Ascending aorta (tissue), 2 donors: Measurements from ENCODE around the gene MTO1. TPM values are rescaled to one million over a fixed set of nuclear protein-coding genes. Genes with fewer than 3 reads are reported as not detected.
"Not testable (repeated sequence)": the region's sequence is repeated elsewhere in the genome, so short reads cannot be mapped to it uniquely, and the experiment has no call there.

ENCODE experiments used
- DNase-seq, 2 donors: peaks; one replicate each; pipeline ENCODE4 v3.0.0-alpha.2; 2019; ENCODE audit warnings: low spot score in 2 of 2
- H3K27ac ChIP-seq, 2 donors: fragments of 200-600 bp; sonication (generic); one replicate each; pipeline ENCODE4 v1.5.1; 2016 to 2017; ENCODE audit warnings: mild to moderate bottlenecking in 1 of 2
- H3K27me3 ChIP-seq: fragments of 200-600 bp; sonication (generic); one replicate; pipeline ENCODE4 v1.5.1; 2017
- H3K36me3 ChIP-seq, 2 donors: fragments of 200-600 bp; sonication (generic); one replicate each; pipeline ENCODE4 v1.5.1; 2016
- H3K4me1 ChIP-seq, 2 donors: fragments of 200-600 bp; sonication (generic); one replicate each; pipeline ENCODE4 v1.5.1; 2016 to 2017; ENCODE audit warnings: mild to moderate bottlenecking in 1 of 2
- H3K4me3 ChIP-seq, 2 donors: fragments of 200-600 bp; sonication (generic); one replicate each; pipeline ENCODE4 v1.5.1; 2016 to 2017; ENCODE audit warnings: mild to moderate bottlenecking in 1 of 2
- H3K9me3 ChIP-seq, 2 donors: fragments of 200-600 bp; sonication (generic); one replicate each; pipeline ENCODE4 v1.5.1; 2016
- intact Hi-C: fragments of 100-400 bp; cut with DNase I; formaldehyde crosslinking; loops from one replicate; pipeline ENCODE4 v1.15.1; 2023
- total RNA-seq: library from RNA; depleted of rRNA; stranded (reverse); fragments of >200 nt; gene quantifications from one replicate; pipeline ENCODE4 v1.1.0, GENCODE V29; 2016
- TF ChIP-seq, protein P1 (sequence below), 3 experiments: fragments of 200-600 bp in 2 of 3; fragments of 450-650 bp in 1 of 3; sonication (generic) in 2 of 3; IDR thresholded peaks; one replicate each; pipeline ENCODE4 v1.5.1; 2016 to 2019; ENCODE audit warnings: antibody characterized with exemption in 3 of 3, mild to moderate bottlenecking in 1 of 3, moderate library complexity in 1 of 3

The MTO1 gene
- total RNA-seq, 1 donor from 2014 or later: 12.5 TPM

DNA sequence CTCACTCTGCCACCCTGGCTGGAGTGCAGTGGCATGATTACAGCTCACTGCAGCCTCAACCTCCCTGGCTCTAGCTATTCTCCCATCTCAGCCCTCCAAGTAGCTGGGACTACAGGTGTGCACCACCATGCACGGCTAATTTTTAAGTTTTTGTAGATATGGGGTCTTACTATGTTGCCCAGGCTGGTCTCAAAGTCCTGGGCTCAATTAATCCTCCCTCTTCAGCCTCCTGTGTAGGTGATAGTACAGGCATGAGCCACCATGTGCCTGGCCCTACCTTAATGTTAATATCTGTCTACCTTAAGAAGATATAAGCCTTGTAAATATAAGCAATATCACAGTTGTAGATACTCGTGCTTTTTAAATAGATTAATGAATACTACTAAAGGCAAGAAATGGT is 42.6 kb downstream of the MTO1 start:
- H3K4me1 ChIP-seq: no peaks in the 10 kb centered on the region
- H3K27me3 ChIP-seq: no peaks in the 10 kb centered on the region
- H3K36me3 ChIP-seq: peaks cover 44 to 53% of the 10 kb centered on the region in 2 donors
- TF ChIP-seq, protein P1, sequence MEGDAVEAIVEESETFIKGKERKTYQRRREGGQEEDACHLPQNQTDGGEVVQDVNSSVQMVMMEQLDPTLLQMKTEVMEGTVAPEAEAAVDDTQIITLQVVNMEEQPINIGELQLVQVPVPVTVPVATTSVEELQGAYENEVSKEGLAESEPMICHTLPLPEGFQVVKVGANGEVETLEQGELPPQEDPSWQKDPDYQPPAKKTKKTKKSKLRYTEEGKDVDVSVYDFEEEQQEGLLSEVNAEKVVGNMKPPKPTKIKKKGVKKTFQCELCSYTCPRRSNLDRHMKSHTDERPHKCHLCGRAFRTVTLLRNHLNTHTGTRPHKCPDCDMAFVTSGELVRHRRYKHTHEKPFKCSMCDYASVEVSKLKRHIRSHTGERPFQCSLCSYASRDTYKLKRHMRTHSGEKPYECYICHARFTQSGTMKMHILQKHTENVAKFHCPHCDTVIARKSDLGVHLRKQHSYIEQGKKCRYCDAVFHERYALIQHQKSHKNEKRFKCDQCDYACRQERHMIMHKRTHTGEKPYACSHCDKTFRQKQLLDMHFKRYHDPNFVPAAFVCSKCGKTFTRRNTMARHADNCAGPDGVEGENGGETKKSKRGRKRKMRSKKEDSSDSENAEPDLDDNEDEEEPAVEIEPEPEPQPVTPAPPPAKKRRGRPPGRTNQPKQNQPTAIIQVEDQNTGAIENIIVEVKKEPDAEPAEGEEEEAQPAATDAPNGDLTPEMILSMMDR (IDR thresholded peaks at IDR 0.05): no peak
- intact Hi-C loops: no loop called here
- no peak overlapping the region for H3K4me3 ChIP-seq
- DNase-seq: no peak
- no peak overlapping the region for H3K27ac ChIP-seq
- H3K9me3 ChIP-seq: no peaks in the 10 kb centered on the region

DNA sequence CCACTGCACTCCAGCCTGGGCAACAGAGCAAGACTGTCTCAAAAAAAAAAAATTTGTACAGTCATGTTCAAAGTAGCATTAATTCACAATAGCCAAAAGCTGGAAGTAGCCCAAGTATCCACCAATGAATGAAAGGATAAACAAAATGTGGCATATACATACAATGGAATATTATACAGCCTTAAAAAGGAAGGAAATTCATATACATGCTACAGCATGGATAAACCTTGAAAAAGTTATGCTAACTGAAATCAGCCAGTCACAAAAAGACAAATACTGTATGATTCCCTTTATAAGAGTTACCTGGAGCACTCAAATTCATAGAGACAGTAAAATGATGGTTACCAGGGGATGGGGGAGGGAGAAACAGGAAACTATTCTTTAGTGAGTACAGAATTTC is 43.6 kb downstream of the MTO1 start:
- TF ChIP-seq, protein P1 (IDR thresholded peaks at IDR 0.05): no peak
- no peaks in the 10 kb centered on the region for H3K9me3 ChIP-seq
- H3K4me3 ChIP-seq: no peak overlapping the region
- H3K27me3 ChIP-seq: no peaks in the 10 kb centered on the region
- H3K36me3 ChIP-seq: peaks cover 34 to 43% of the 10 kb centered on the region in 2 donors
- no peak for DNase-seq
- H3K27ac ChIP-seq: no peak overlapping the region
- H3K4me1 ChIP-seq: no peaks in the 10 kb centered on the region
- intact Hi-C loops: no loop called here

DNA sequence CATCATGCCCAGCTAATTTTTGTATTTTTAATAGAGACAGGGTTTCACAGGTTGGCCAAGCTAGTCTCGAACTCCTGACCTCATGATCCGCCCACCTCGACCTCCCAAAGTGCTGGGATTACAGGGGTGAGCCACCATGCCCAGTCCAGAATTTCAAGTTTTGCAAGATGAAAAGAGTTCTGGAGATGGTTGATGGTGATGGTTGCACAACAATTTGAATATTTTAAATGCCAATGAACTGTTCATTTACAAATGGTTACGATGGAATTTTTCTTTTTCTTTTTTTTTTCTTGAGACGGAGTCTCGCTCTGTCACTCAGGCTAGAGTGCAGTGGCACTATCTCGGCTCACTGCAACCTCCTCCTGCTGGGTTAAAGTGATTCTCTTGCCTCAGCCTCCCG is 44.2 kb downstream of the MTO1 start:
- H3K27ac ChIP-seq, H3K9me3 ChIP-seq, H3K4me3 ChIP-seq, H3K4me1 ChIP-seq, DNase-seq, H3K27me3 ChIP-seq, intact Hi-C loops: not testable (repeated sequence)
- peaks cover 29 to 38% of the 10 kb centered on the region in 2 donors for H3K36me3 ChIP-seq

DNA sequence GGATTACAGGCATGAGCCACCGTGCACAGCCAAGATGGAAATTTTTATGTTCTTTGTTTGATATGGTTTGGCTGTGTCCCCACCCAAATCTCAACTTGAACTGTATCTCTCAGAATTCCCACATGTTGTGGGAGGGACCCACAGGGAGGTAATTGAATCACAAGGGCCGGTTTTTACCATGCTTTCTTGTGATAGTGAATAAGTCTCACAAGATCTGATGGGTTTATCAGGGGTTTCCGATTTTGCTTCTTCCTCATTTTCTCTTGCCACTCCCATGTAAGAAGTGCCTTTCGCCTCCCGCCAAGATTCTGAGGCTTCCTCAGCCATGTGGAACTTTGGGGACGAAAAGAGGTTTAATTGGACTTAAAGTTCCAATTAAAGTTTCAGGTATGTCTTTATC is 44.7 kb downstream of the MTO1 start:
- Histone ChIP-seq H3K36me3 (peaks cover 23 to 33% of the 10 kb centered on the region in 2 donors), H3K27me3 (no peaks in the 10 kb centered on the region), H3K4me3 (no peak overlapping the region), H3K9me3 (no peaks in the 10 kb centered on the region), H3K27ac (no peak overlapping the region), H3K4me1 (no peaks in the 10 kb centered on the region)
- no peak for DNase-seq
- intact Hi-C loops: no loop called here
- TF ChIP-seq, protein P1 (IDR thresholded peaks at IDR 0.05): no peak

DNA sequence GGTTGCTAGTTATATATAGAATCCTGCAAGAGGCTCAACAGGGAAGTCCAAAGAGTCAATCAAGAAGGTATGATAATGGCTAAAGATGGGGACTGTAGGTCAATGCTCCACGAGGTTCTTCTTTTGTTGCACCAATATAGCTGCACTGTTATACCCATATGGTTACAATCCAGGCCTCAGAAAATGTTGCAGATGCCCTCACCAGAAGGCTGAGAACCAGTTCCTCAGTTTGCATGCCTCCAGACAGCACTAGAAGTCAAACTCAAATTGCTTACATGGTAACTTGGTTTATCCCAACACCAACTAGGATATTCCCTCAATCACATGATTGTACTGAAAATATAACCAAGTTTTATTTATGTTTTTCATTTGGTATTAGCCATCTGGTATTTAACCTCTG is 47.2 kb downstream of the MTO1 start:
- Histone ChIP-seq H3K9me3 (no peaks in the 10 kb centered on the region), H3K4me1 (no peaks in the 10 kb centered on the region), H3K27ac (no peak overlapping the region), H3K27me3 (no peaks in the 10 kb centered on the region), H3K36me3 (peaks cover 8 to 27% of the 10 kb centered on the region in 2 donors), H3K4me3 (no peak overlapping the region)
- intact Hi-C loops: no loop called here
- DNase-seq: no peak
- TF ChIP-seq, protein P1 (IDR thresholded peaks at IDR 0.05): no peak

DNA sequence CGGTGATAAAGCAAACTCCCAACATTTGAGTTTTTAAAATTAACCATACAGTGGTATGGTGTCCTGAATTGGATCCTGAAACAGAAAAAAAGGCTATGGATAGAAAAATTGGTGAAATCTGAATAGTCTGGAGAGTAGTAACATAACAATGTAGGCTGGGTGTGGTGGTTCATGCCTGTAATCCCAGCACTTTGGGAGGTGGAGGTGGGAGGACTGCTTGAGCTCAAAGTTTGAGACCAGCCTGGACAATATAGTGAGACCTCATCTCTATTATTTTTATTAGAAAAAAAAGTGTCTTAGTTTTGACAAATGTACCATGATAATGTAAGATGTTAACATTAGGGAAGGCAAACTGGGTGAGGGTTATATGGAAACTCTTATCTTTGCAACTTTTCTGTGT is 48.3 kb downstream of the MTO1 start:
- TF ChIP-seq, protein P1 (IDR thresholded peaks at IDR 0.05): no peak
- no peaks in the 10 kb centered on the region for H3K4me1 ChIP-seq
- H3K4me3 ChIP-seq: no peak overlapping the region
- H3K27me3 ChIP-seq: no peaks in the 10 kb centered on the region
- no peak overlapping the region for H3K27ac ChIP-seq
- DNase-seq: no peak
- peaks cover 2 to 22% of the 10 kb centered on the region in 2 donors for H3K36me3 ChIP-seq
- H3K9me3 ChIP-seq: no peaks in the 10 kb centered on the region
- intact Hi-C loops: no loop called here
